Measurements from ENCODE around the gene MAPK10.
A peak's percentile ranks its signal among the peaks of the same experiment; 100 is the strongest.

The MAPK10 gene

GRCh38 chr4:86359944-86360478 is at the start of gene MAPK10:
Gene MAPK10 (minus strand): TSS chr4:86360053.
- Histone ChIP-seq H3K4me1 (ENCODE audit: control insufficient read depth, insufficient read depth, low read length) (peaks cover 14% of the 10 kb centered on the region), H3K27me3 (ENCODE audit: control insufficient read depth, insufficient read depth, low read length) (no peaks in the 10 kb centered on the region), H3K9me3 (ENCODE audit: control insufficient read depth, insufficient read depth, low read length) (no peaks in the 10 kb centered on the region), H3K36me3 (ENCODE audit: control insufficient read depth, insufficient read depth, low read length) (no peaks in the 10 kb centered on the region), H3K9ac (ENCODE audit: low read depth, low read length) (no peak within 1 kb of the TSS), H3K4me3 (ENCODE audit: low read depth, low read length) (peak within 1 kb of the TSS; percentile 61)

- Histone ChIP-seq H3K9me3 (ENCODE audit: control insufficient read depth, insufficient read depth, low read length) (no peaks in the 10 kb centered on the region), H3K9ac (ENCODE audit: low read depth, low read length) (no peak overlapping the region), H3K36me3 (ENCODE audit: control insufficient read depth, insufficient read depth, low read length) (no peaks in the 10 kb centered on the region), H3K4me3 (ENCODE audit: low read depth, low read length) (no peak overlapping the region), H3K4me1 (ENCODE audit: control insufficient read depth, insufficient read depth, low read length) (no peaks in the 10 kb centered on the region), H3K27me3 (ENCODE audit: control insufficient read depth, insufficient read depth, low read length) (no peaks in the 10 kb centered on the region)
These were observed 43.7 kb upstream of the MAPK10 start for GRCh38 chr4:86403575-86403974.

GRCh38 chr4:86401826-86402225 is 42.0 kb upstream of the MAPK10 start:
- no peaks in the 10 kb centered on the region for H3K36me3 ChIP-seq (ENCODE audit: control insufficient read depth, insufficient read depth, low read length)
- H3K27me3 ChIP-seq (ENCODE audit: control insufficient read depth, insufficient read depth, low read length), result no peaks in the 10 kb centered on the region
- H3K4me3 ChIP-seq (ENCODE audit: low read depth, low read length), result no peak overlapping the region
- no peaks in the 10 kb centered on the region for H3K4me1 ChIP-seq (ENCODE audit: control insufficient read depth, insufficient read depth, low read length)
- no peaks in the 10 kb centered on the region for H3K9me3 ChIP-seq (ENCODE audit: control insufficient read depth, insufficient read depth, low read length)
- no peak overlapping the region for H3K9ac ChIP-seq (ENCODE audit: low read depth, low read length)

- Histone ChIP-seq H3K4me1 (ENCODE audit: control insufficient read depth, insufficient read depth, low read length) (no peaks in the 10 kb centered on the region), H3K4me3 (ENCODE audit: low read depth, low read length) (no peak overlapping the region), H3K36me3 (ENCODE audit: control insufficient read depth, insufficient read depth, low read length) (no peaks in the 10 kb centered on the region), H3K27me3 (ENCODE audit: control insufficient read depth, insufficient read depth, low read length) (no peaks in the 10 kb centered on the region), H3K9ac (ENCODE audit: low read depth, low read length) (no peak overlapping the region), H3K9me3 (ENCODE audit: control insufficient read depth, insufficient read depth, low read length) (no peaks in the 10 kb centered on the region)
These were observed 40.4 kb upstream of the MAPK10 start for GRCh38 chr4:86400216-86400615.

- H3K27me3 ChIP-seq (ENCODE audit: control insufficient read depth, insufficient read depth, low read length), result no peaks in the 10 kb centered on the region
These were observed 38.3 kb upstream of the MAPK10 start for GRCh38 chr4:86398187-86398586.

GRCh38 chr4:86393749-86394148 is 33.9 kb upstream of the MAPK10 start:
- Histone ChIP-seq H3K27me3 (ENCODE audit: control insufficient read depth, insufficient read depth, low read length) (no peaks in the 10 kb centered on the region), H3K4me1 (ENCODE audit: control insufficient read depth, insufficient read depth, low read length) (peaks cover 3% of the 10 kb centered on the region)

More at GRCh38 chr4:86398187-86398586, 38.3 kb upstream of the MAPK10 start:
- H3K4me3 ChIP-seq (ENCODE audit: low read depth, low read length), result no peak overlapping the region
- no peak overlapping the region for H3K9ac ChIP-seq (ENCODE audit: low read depth, low read length)
- no peaks in the 10 kb centered on the region for H3K4me1 ChIP-seq (ENCODE audit: control insufficient read depth, insufficient read depth, low read length)
- H3K9me3 ChIP-seq (ENCODE audit: control insufficient read depth, insufficient read depth, low read length), result no peaks in the 10 kb centered on the region
- H3K36me3 ChIP-seq (ENCODE audit: control insufficient read depth, insufficient read depth, low read length), result no peaks in the 10 kb centered on the region

GRCh38 chr4:86389664-86390063 is 29.8 kb upstream of the MAPK10 start:
- peaks cover 6% of the 10 kb centered on the region for H3K4me1 ChIP-seq (ENCODE audit: control insufficient read depth, insufficient read depth, low read length)
- no peaks in the 10 kb centered on the region for H3K36me3 ChIP-seq (ENCODE audit: control insufficient read depth, insufficient read depth, low read length)
- no peaks in the 10 kb centered on the region for H3K9me3 ChIP-seq (ENCODE audit: control insufficient read depth, insufficient read depth, low read length)
- H3K9ac ChIP-seq (ENCODE audit: low read depth, low read length), result no peak overlapping the region
- no peak overlapping the region for H3K4me3 ChIP-seq (ENCODE audit: low read depth, low read length)
- no peaks in the 10 kb centered on the region for H3K27me3 ChIP-seq (ENCODE audit: control insufficient read depth, insufficient read depth, low read length)

More at GRCh38 chr4:86393749-86394148, 33.9 kb upstream of the MAPK10 start:
- H3K9ac ChIP-seq (ENCODE audit: low read depth, low read length), result no peak overlapping the region
- H3K9me3 ChIP-seq (ENCODE audit: control insufficient read depth, insufficient read depth, low read length), result no peaks in the 10 kb centered on the region
- H3K36me3 ChIP-seq (ENCODE audit: control insufficient read depth, insufficient read depth, low read length), result no peaks in the 10 kb centered on the region
- H3K4me3 ChIP-seq (ENCODE audit: low read depth, low read length), result no peak overlapping the region

- H3K4me1 ChIP-seq (ENCODE audit: control insufficient read depth, insufficient read depth, low read length), result peaks cover 6% of the 10 kb centered on the region
- H3K4me3 ChIP-seq (ENCODE audit: low read depth, low read length), result no peak overlapping the region
- H3K27me3 ChIP-seq (ENCODE audit: control insufficient read depth, insufficient read depth, low read length), result no peaks in the 10 kb centered on the region
- H3K36me3 ChIP-seq (ENCODE audit: control insufficient read depth, insufficient read depth, low read length), result no peaks in the 10 kb centered on the region
- H3K9me3 ChIP-seq (ENCODE audit: control insufficient read depth, insufficient read depth, low read length), result no peaks in the 10 kb centered on the region
- no peak overlapping the region for H3K9ac ChIP-seq (ENCODE audit: low read depth, low read length)
These were observed 28.4 kb upstream of the MAPK10 start for GRCh38 chr4:86388252-86388651.

- H3K4me1 ChIP-seq (ENCODE audit: control insufficient read depth, insufficient read depth, low read length), result peaks cover 6% of the 10 kb centered on the region
- H3K36me3 ChIP-seq (ENCODE audit: control insufficient read depth, insufficient read depth, low read length), result no peaks in the 10 kb centered on the region
- no peaks in the 10 kb centered on the region for H3K9me3 ChIP-seq (ENCODE audit: control insufficient read depth, insufficient read depth, low read length)
- no peak overlapping the region for H3K4me3 ChIP-seq (ENCODE audit: low read depth, low read length)
- no peaks in the 10 kb centered on the region for H3K27me3 ChIP-seq (ENCODE audit: control insufficient read depth, insufficient read depth, low read length)
- H3K9ac ChIP-seq (ENCODE audit: low read depth, low read length), result no peak overlapping the region
These were observed 27.1 kb upstream of the MAPK10 start for GRCh38 chr4:86386817-86387415.

GRCh38 chr4:86386201-86386600 is 26.3 kb upstream of the MAPK10 start:
- Histone ChIP-seq H3K9ac (ENCODE audit: low read depth, low read length) (no peak overlapping the region), H3K9me3 (ENCODE audit: control insufficient read depth, insufficient read depth, low read length) (no peaks in the 10 kb centered on the region), H3K4me3 (ENCODE audit: low read depth, low read length) (no peak overlapping the region), H3K27me3 (ENCODE audit: control insufficient read depth, insufficient read depth, low read length) (no peaks in the 10 kb centered on the region), H3K36me3 (ENCODE audit: control insufficient read depth, insufficient read depth, low read length) (no peaks in the 10 kb centered on the region), H3K4me1 (ENCODE audit: control insufficient read depth, insufficient read depth, low read length) (peaks cover 2% of the 10 kb centered on the region)

- no peaks in the 10 kb centered on the region for H3K36me3 ChIP-seq (ENCODE audit: control insufficient read depth, insufficient read depth, low read length)
- no peaks in the 10 kb centered on the region for H3K9me3 ChIP-seq (ENCODE audit: control insufficient read depth, insufficient read depth, low read length)
- H3K4me3 ChIP-seq (ENCODE audit: low read depth, low read length), result no peak overlapping the region
- no peaks in the 10 kb centered on the region for H3K27me3 ChIP-seq (ENCODE audit: control insufficient read depth, insufficient read depth, low read length)
- H3K9ac ChIP-seq (ENCODE audit: low read depth, low read length), result no peak overlapping the region
- peaks cover 2% of the 10 kb centered on the region for H3K4me1 ChIP-seq (ENCODE audit: control insufficient read depth, insufficient read depth, low read length)
These were observed 21.6 kb upstream of the MAPK10 start for GRCh38 chr4:86381431-86381830.

- no peaks in the 10 kb centered on the region for H3K36me3 ChIP-seq (ENCODE audit: control insufficient read depth, insufficient read depth, low read length)
- H3K27me3 ChIP-seq (ENCODE audit: control insufficient read depth, insufficient read depth, low read length), result no peaks in the 10 kb centered on the region
- H3K9ac ChIP-seq (ENCODE audit: low read depth, low read length), result no peak overlapping the region
- H3K4me3 ChIP-seq (ENCODE audit: low read depth, low read length), result no peak overlapping the region
- no peaks in the 10 kb centered on the region for H3K4me1 ChIP-seq (ENCODE audit: control insufficient read depth, insufficient read depth, low read length)
- no peaks in the 10 kb centered on the region for H3K9me3 ChIP-seq (ENCODE audit: control insufficient read depth, insufficient read depth, low read length)
These were observed 20.4 kb upstream of the MAPK10 start for GRCh38 chr4:86380181-86380724.
